Loucy (cell line): ENCODE data around the gene ATP1B2.
A peak's percentile ranks its signal among the peaks of the same experiment; 100 is the strongest.

ENCODE experiments used
- H2AFZ ChIP-seq: fragments of 200-600 bp; sonication (generic); 2 replicates; pipeline ENCODE4 v1.6.0; 2016; ENCODE audit warnings: antibody characterized with exemption, mild to moderate bottlenecking, low read length, moderate library complexity
- H3F3A ChIP-seq: fragments of 200-600 bp; 2 replicates; pipeline ENCODE4 v1.6.0; 2016; ENCODE audit warnings: antibody characterized with exemption, low read depth, mild to moderate bottlenecking
- H3K27me3 ChIP-seq: fragments of 200-600 bp; sonication (generic); 2 replicates; pipeline ENCODE4 v1.6.1; 2014; ENCODE audit warnings: low read length, mild to moderate bottlenecking; ENCODE audit not compliant: insufficient read depth, poor library complexity, severe bottlenecking
- H3K36me3 ChIP-seq: fragments of 200-600 bp; sonication (generic); 2 replicates; pipeline ENCODE4 v1.6.1; 2016; ENCODE audit warnings: low read length; ENCODE audit not compliant: insufficient read depth
- H3K4me1 ChIP-seq: fragments of 200-600 bp; sonication (generic); 2 replicates; pipeline ENCODE4 v1.5.1; 2014; ENCODE audit warnings: low read length, mild to moderate bottlenecking; ENCODE audit not compliant: insufficient read depth, poor library complexity, severe bottlenecking
- H3K4me2 ChIP-seq: fragments of 200-600 bp; sonication (generic); 2 replicates; pipeline ENCODE4 v1.6.0; 2014; ENCODE audit warnings: antibody characterized with exemption, low read length, low read depth, mild to moderate bottlenecking; ENCODE audit not compliant: poor library complexity, severe bottlenecking
- H3K4me3 ChIP-seq: fragments of 200-600 bp; sonication (generic); 2 replicates; pipeline ENCODE4 v1.5.1; 2014; ENCODE audit warnings: low read length, mild to moderate bottlenecking, mixed read lengths; ENCODE audit not compliant: poor library complexity, severe bottlenecking
- H3K79me2 ChIP-seq: fragments of 200-600 bp; sonication (generic); 2 replicates; pipeline ENCODE4 v1.6.1; 2014; ENCODE audit warnings: low read length; ENCODE audit not compliant: insufficient read depth
- H3K9ac ChIP-seq: fragments of 200-600 bp; sonication (generic); 2 replicates; pipeline ENCODE4 v1.6.0; 2014; ENCODE audit warnings: mild to moderate bottlenecking, low read depth, low read length, moderate library complexity; ENCODE audit not compliant: poor library complexity, severe bottlenecking
- H3K9me2 ChIP-seq: fragments of 200-600 bp; sonication (generic); replicated peaks from 2 replicates; pipeline ENCODE4 v1.6.1; 2016; ENCODE audit warnings: low read depth, low read length, mixed read lengths
- H3K9me3 ChIP-seq: fragments of 200-600 bp; sonication (generic); 2 replicates; pipeline ENCODE4 v1.6.1; 2014; ENCODE audit warnings: mild to moderate bottlenecking, antibody characterized with exemption, low read length, low read depth; ENCODE audit not compliant: insufficient read depth
- H4K20me1 ChIP-seq: fragments of 200-600 bp; sonication (generic); 2 replicates; pipeline ENCODE4 v1.6.0; 2014; ENCODE audit warnings: antibody characterized with exemption, low read length, mild to moderate bottlenecking; ENCODE audit not compliant: insufficient read depth, poor library complexity, severe bottlenecking
- CTCF ChIP-seq: fragments of 200-600 bp; sonication (generic); conservative IDR thresholded peaks from 2 replicates; pipeline ENCODE4 v1.5.1; 2014; ENCODE audit warnings: mild to moderate bottlenecking, antibody characterized with exemption, low read length
- EZH2phosphoT487 ChIP-seq: fragments of 200-600 bp; IDR thresholded peaks from 2 replicates; pipeline ENCODE4 v1.6.1; 2018; ENCODE audit warnings: antibody characterized with exemption, mild to moderate bottlenecking, moderate library complexity, borderline replicate concordance

Gene ATP1B2

GRCh38 chr17:7631398-7632380 lies 19.0 kb upstream of the ATP1B2 start:
- Histone ChIP-seq H3K4me3 (no peak overlapping the region), H2AFZ (no peak overlapping the region), H4K20me1 (no peaks in the 10 kb centered on the region), H3K79me2 (peaks cover 5% of the 10 kb centered on the region; the same call in 1 of the 2 replicates), H3K36me3 (no peaks in the 10 kb centered on the region), H3K4me2 (no peak overlapping the region), H3K9ac (no peak overlapping the region), H3F3A (no peaks in the 10 kb centered on the region), H3K9me2 (no peaks in the 10 kb centered on the region), H3K4me1 (peaks cover 5% of the 10 kb centered on the region), H3K9me3 (no peaks in the 10 kb centered on the region), H3K27me3 (no peaks in the 10 kb centered on the region)
- TF ChIP-seq EZH2phosphoT487: no peak
- TF ChIP-seq CTCF: no peak

- peak overlapping the region; percentile 11 for H3K9ac ChIP-seq
- peak overlapping the region; percentile 47 for H2AFZ ChIP-seq
Measured at GRCh38 chr17:7632492-7632894, 18.2 kb upstream of the ATP1B2 start.

GRCh38 chr17:7633093-7633492 lies 17.6 kb upstream of the ATP1B2 start:
- Histone ChIP-seq H3K4me2 (no peak overlapping the region), H3K4me3 (no peak overlapping the region), H3F3A (no peaks in the 10 kb centered on the region), H3K9ac (peak overlapping the region; percentile 11), H3K79me2 (no peaks in the 10 kb centered on the region), H3K4me1 (no peaks in the 10 kb centered on the region), H3K9me2 (no peaks in the 10 kb centered on the region), H4K20me1 (no peaks in the 10 kb centered on the region), H3K9me3 (no peaks in the 10 kb centered on the region), H3K27me3 (no peaks in the 10 kb centered on the region), H2AFZ (peak overlapping the region; percentile 47), H3K36me3 (no peaks in the 10 kb centered on the region)
- TF ChIP-seq CTCF (no peak), EZH2phosphoT487 (no peak)

More at GRCh38 chr17:7632492-7632894, 18.2 kb upstream of the ATP1B2 start:
- no peak overlapping the region for H3K4me2 ChIP-seq
- no peaks in the 10 kb centered on the region for H3K36me3 ChIP-seq
- no peaks in the 10 kb centered on the region for H3K4me1 ChIP-seq
- TF ChIP-seq EZH2phosphoT487 (no peak), CTCF (peak; percentile 67)
- H3K9me3 ChIP-seq: no peaks in the 10 kb centered on the region
- H3K79me2 ChIP-seq: no peaks in the 10 kb centered on the region
- no peak overlapping the region for H3K4me3 ChIP-seq
- no peaks in the 10 kb centered on the region for H3K9me2 ChIP-seq
- H4K20me1 ChIP-seq: no peaks in the 10 kb centered on the region
- no peaks in the 10 kb centered on the region for H3F3A ChIP-seq
- H3K27me3 ChIP-seq: no peaks in the 10 kb centered on the region
